Measurements from ENCODE around the gene IQCM.

DNA sequence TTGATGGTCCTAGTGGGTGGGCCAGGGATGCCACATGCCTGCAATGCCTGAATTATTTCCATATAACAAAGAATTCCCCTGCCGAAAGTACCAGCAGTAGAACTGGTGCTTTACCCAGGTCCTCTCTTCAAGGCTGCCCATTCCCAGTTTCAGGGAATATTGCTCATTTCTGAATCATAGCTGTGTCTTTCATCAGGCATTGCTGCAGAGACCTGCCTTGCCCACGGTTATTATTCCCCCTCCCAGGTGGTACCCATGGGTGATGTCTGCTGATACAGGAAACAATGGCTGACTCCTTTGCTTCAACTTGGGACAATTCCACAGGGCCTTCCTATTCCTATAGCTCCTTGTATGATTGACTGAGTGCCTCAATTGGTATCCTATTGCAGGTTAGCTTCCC is 9.7 kb upstream of the IQCM start:
- TF ChIP-seq, protein P1, sequence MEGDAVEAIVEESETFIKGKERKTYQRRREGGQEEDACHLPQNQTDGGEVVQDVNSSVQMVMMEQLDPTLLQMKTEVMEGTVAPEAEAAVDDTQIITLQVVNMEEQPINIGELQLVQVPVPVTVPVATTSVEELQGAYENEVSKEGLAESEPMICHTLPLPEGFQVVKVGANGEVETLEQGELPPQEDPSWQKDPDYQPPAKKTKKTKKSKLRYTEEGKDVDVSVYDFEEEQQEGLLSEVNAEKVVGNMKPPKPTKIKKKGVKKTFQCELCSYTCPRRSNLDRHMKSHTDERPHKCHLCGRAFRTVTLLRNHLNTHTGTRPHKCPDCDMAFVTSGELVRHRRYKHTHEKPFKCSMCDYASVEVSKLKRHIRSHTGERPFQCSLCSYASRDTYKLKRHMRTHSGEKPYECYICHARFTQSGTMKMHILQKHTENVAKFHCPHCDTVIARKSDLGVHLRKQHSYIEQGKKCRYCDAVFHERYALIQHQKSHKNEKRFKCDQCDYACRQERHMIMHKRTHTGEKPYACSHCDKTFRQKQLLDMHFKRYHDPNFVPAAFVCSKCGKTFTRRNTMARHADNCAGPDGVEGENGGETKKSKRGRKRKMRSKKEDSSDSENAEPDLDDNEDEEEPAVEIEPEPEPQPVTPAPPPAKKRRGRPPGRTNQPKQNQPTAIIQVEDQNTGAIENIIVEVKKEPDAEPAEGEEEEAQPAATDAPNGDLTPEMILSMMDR (IDR thresholded peaks at IDR 0.05) = no peak
- TF ChIP-seq POLR2AphosphoS5 (IDR thresholded peaks at IDR 0.05; ENCODE audit: low read depth, low read length) (no peak), TCF7L2 (IDR thresholded peaks at IDR 0.05; ENCODE audit: low read depth, low read length) (no peak), REST (IDR thresholded peaks at IDR 0.05; ENCODE audit: insufficient read depth in 1 of 2, low read depth in 2 of 2, low read length in 1 of 2) (no peak)
